ENCODE data around the gene ABTB1.

Gene ABTB1

GRCh38 chr3:127720985-127721935 is 48.5 kb downstream of the ABTB1 start:
- no peak for DNase-seq (ENCODE audit: low spot score)

- no peak for DNase-seq (ENCODE audit: low spot score)
Observed at GRCh38 chr3:127722091-127722784, 49.5 kb downstream of the ABTB1 start.

GRCh38 chr3:127723011-127723567 is 50.3 kb downstream of the ABTB1 start:
- no peak for DNase-seq (ENCODE audit: low spot score)

GRCh38 chr3:127726894-127727293 is 54.1 kb downstream of the ABTB1 start:
- DNase-seq (ENCODE audit: low spot score): no peak

- DNase-seq (ENCODE audit: low spot score): no peak
Observed at GRCh38 chr3:127728417-127729015, 55.8 kb downstream of the ABTB1 start.

GRCh38 chr3:127729556-127730056 is 56.9 kb downstream of the ABTB1 start:
- DNase-seq (ENCODE audit: low spot score): no peak

GRCh38 chr3:127730171-127730570 is 57.4 kb downstream of the ABTB1 start:
- DNase-seq (ENCODE audit: low spot score): no peak

All from hepatic stellate cell (primary cell).